ENCODE measurements around the gene PLSCR4. TPM values are rescaled to one million over a fixed set of nuclear protein-coding genes. Genes with fewer than 3 reads are reported as not detected.

PLSCR4 gene
- total and polyA plus RNA-seq, 9 of the 15 experiments (the other 6 are each of a cell fraction or from before 2014, with no cell fraction given), result 0.11 to 0.68 (median 0.21) TPM

- ATAC-seq (no peak), FAIRE-seq (no peak), DNase-seq (ENCODE audit: extremely low read depth in 1 of 4, low spot score in 3 of 4) (no peak)
- Histone ChIP-seq H3K79me2 (ENCODE audit: control insufficient read depth, insufficient read depth, low read length) (no peaks in the 10 kb centered on the region), H3K27ac (ENCODE audit: extremely low read depth, low read depth, low read length) (no peak overlapping the region), H3K36me3 (ENCODE audit: control insufficient read depth, insufficient read depth, low read length) (no peaks in the 10 kb centered on the region), H3K4me2 (ENCODE audit: insufficient read depth, low read length) (no peak overlapping the region), H3K4me3 (no peak overlapping the region), H2AFZ (ENCODE audit: low read depth, low read length) (no peak overlapping the region), H3K9ac (ENCODE audit: insufficient read depth in 1 of 2, low read depth in 2 of 2, low read length in 2 of 2) (no peak overlapping the region), H3K9me3 (replicated peaks; ENCODE audit: control insufficient read depth, insufficient read depth, low read depth, low read length) (no peaks in the 10 kb centered on the region), H3K4me1 (replicated peaks in 1 of 2; ENCODE audit: control insufficient read depth in 2 of 2, insufficient read depth in 2 of 2, low read length in 2 of 2) (peaks cover 0 to 9% of the 10 kb centered on the region in 2 experiments; a peak in 2 of 5 replicates), H4K20me1 (replicated peaks; ENCODE audit: control insufficient read depth, insufficient read depth, low read length) (no peaks in the 10 kb centered on the region), H3K9me1 (ENCODE audit: control insufficient read depth, insufficient read depth, low read length) (no peaks in the 10 kb centered on the region), H3K27me3 (ENCODE audit: control insufficient read depth in 2 of 2, insufficient read depth in 2 of 2, low read length in 2 of 2) (peaks cover 2 to 17% of the 10 kb centered on the region in 2 experiments; a peak in 3 of 5 replicates)
- POLR2A ChIA-PET, result no interaction called here
- CTCF ChIA-PET (ENCODE audit: low intra/inter-chr PET ratio), result no interaction called here
- no TSS peak for BruUV-seq (replicated peaks)
- intact Hi-C loops (cut with micrococcal nuclease), result no loop called here
- in situ Hi-C loops (cut with MboI), result no loop called here
- TF ChIP-seq PHTF2 (CRISPR knock-in tag; IDR thresholded peaks at IDR 0.05), result no peak
- TF ChIP-seq TBP (optimal IDR thresholded peaks at IDR 0.05; ENCODE audit: low read depth, low read length), result no peak
- no peak for TF ChIP-seq HEY1 (CRISPR knock-in tag; IDR thresholded peaks at IDR 0.05; ENCODE audit: borderline replicate concordance)
- TF ChIP-seq ZC3H11A (IDR thresholded peaks at IDR 0.05; ENCODE audit: low read depth, low read length), result no peak
- TF ChIP-seq ZNF316 (IDR thresholded peaks at IDR 0.05), result no peak
- no peak for TF ChIP-seq ZNF175 (CRISPR knock-in tag; IDR thresholded peaks at IDR 0.05; ENCODE audit: low read depth)
- no peak for TF ChIP-seq THRB (CRISPR knock-in tag; conservative IDR thresholded peaks at IDR 0.05)
- TF ChIP-seq WHSC1 (IDR thresholded peaks at IDR 0.05; ENCODE audit: low read length), result no peak
- no peak for TF ChIP-seq RHOXF2B (CRISPR knock-in tag; conservative IDR thresholded peaks at IDR 0.05)
- no peak for TF ChIP-seq ZNF668 (CRISPR knock-in tag; IDR thresholded peaks at IDR 0.05)
- no peak for TF ChIP-seq SIRT6 (IDR thresholded peaks at IDR 0.05; ENCODE audit: low read depth, low read length)
- no peak for TF ChIP-seq HINFP (tag; conservative IDR thresholded peaks at IDR 0.05; ENCODE audit: low read depth)
- TF ChIP-seq ZNF586 (CRISPR knock-in tag; conservative IDR thresholded peaks at IDR 0.05), result no peak
- no peak for TF ChIP-seq SMAD3 (CRISPR knock-in tag; conservative IDR thresholded peaks at IDR 0.05)
- TF ChIP-seq TGIF2 (CRISPR knock-in tag; IDR thresholded peaks at IDR 0.05), result no peak
- no peak for TF ChIP-seq NFATC3 (IDR thresholded peaks at IDR 0.05)
- TF ChIP-seq FOXK2 (conservative IDR thresholded peaks at IDR 0.05 in 1 of 2, IDR thresholded peaks at IDR 0.05 in 1 of 2; ENCODE audit: low read depth in 2 of 2), result no peak
- TF ChIP-seq BACH1 (tag; IDR thresholded peaks at IDR 0.05), result no peak
- no peak for TF ChIP-seq MEIS2 (IDR thresholded peaks at IDR 0.05; ENCODE audit: partially characterized antibody)
- TF ChIP-seq MYBL2 (IDR thresholded peaks at IDR 0.05; ENCODE audit: low read depth), result no peak
- TF ChIP-seq MYBL2 (CRISPR knock-in tag; IDR thresholded peaks at IDR 0.05; ENCODE audit: borderline replicate concordance), result no peak
These were observed 86.8 kb downstream of the PLSCR4 start for GRCh38 chr3:146164071-146164470.
